ENCODE data around the gene C10orf53. TPM values are rescaled to one million over a fixed set of nuclear protein-coding genes. Genes with fewer than 3 reads are reported as not detected.
"Not testable (repeated sequence)": the region's sequence is repeated elsewhere in the genome, so short reads cannot be mapped to it uniquely, and the experiment has no call there.

C10orf53 gene
- total and polyA plus RNA-seq, 2 of the 8 experiments (the other 6 are each of a cell fraction or from before 2014, with no cell fraction given): not detected

GRCh38 chr10:49682449-49682848 lies 3.0 kb downstream of the C10orf53 start:
- H4K5ac ChIP-seq (ENCODE audit: insufficient read length, low read depth, low read length); H3K23ac ChIP-seq (ENCODE audit: insufficient read length); H3K79me1 ChIP-seq (ENCODE audit: low read depth, low read length); H3K4ac ChIP-seq (replicated peaks; ENCODE audit: insufficient read length, low read depth, low read length); H2BK12ac ChIP-seq (ENCODE audit: low read depth, low read length); H2AK5ac ChIP-seq (ENCODE audit: low read depth, low read length); FAIRE-seq; H3K23me2 ChIP-seq (ENCODE audit: low read depth, low read length); H4K8ac ChIP-seq (ENCODE audit: extremely low read depth, insufficient read depth, low read length); H3K4me2 ChIP-seq (ENCODE audit: insufficient read depth in 1 of 2, low read depth in 2 of 2, low read length in 2 of 2); POLR2A ChIA-PET (ENCODE audit: partially characterized antibody); DNase-seq (ENCODE audit: low read depth in 1 of 2, low spot score in 2 of 2); H3K4me3 ChIP-seq (ENCODE audit: extremely low read depth in 1 of 4, insufficient read depth in 2 of 4, low read depth in 3 of 4, low read length in 4 of 4); H3K9me3 ChIP-seq (ENCODE audit: insufficient read depth in 2 of 2, low read depth in 1 of 2, low read length in 1 of 2); H3K56ac ChIP-seq (replicated peaks; ENCODE audit: insufficient read length, low read depth, low read length); H2BK15ac ChIP-seq (ENCODE audit: low read length); H2BK20ac ChIP-seq (ENCODE audit: low read length); H4K20me1 ChIP-seq (replicated peaks in 1 of 2; ENCODE audit: control insufficient read depth in 1 of 2, insufficient read depth in 2 of 2, low read length in 2 of 2); H3K14ac ChIP-seq (ENCODE audit: insufficient read length); H3K18ac ChIP-seq (ENCODE audit: extremely low read depth, low read length); H3K27ac ChIP-seq (ENCODE audit: low read depth, low read length); H4K91ac ChIP-seq (replicated peaks; ENCODE audit: insufficient read length, low read length); H3K36me3 ChIP-seq (ENCODE audit: control insufficient read depth in 2 of 4, insufficient read depth in 4 of 4, low read length in 3 of 4); H3K4me1 ChIP-seq (replicated peaks in 1 of 4; ENCODE audit: control insufficient read depth in 3 of 4, insufficient read depth in 4 of 4, low read length in 3 of 4); H2AFZ ChIP-seq (ENCODE audit: low read length); H3K79me2 ChIP-seq (ENCODE audit: control insufficient read depth in 1 of 2, insufficient read depth in 2 of 2, low read length in 2 of 2); H2BK120ac ChIP-seq (replicated peaks; ENCODE audit: low read depth, low read length); H3K9ac ChIP-seq (replicated peaks in 1 of 4; ENCODE audit: extremely low read depth in 1 of 4, low read depth in 3 of 4, low read length in 3 of 4); H2BK5ac ChIP-seq (ENCODE audit: low read depth, low read length): not testable (repeated sequence)
- WGBS, 2 experiments (ENCODE audit: extremely low coverage in 1 of 2, insufficient coverage in 1 of 2, insufficient read length in 1 of 2, insufficient replicate concordance in 2 of 2, low coverage in 1 of 2, low lambda C conversion rate in 2 of 2, missing lambda C conversion rate in 1 of 2): 79% methylated on average over 2 of the region's 5 CpGs; no CpG with 5 or more reads in 1 of the 2 experiments
- H3K27me3 ChIP-seq (replicated peaks in 1 of 4; ENCODE audit: control insufficient read depth in 3 of 4, extremely low read depth in 1 of 4, insufficient read depth in 3 of 4, low read length in 3 of 4): peaks cover 11 to 43% (median 32%) of the 10 kb centered on the region in 4 experiments
- CTCF ChIA-PET (ENCODE audit: partially characterized antibody): interaction anchor here (1.6 kb wide), 1 partner anchor 89 kb away, joined by 4 read pairs; no protein-coding TSS in a partner anchor
